Measurements from ENCODE around the gene SHB. TPM values are rescaled to one million over a fixed set of nuclear protein-coding genes. Genes with fewer than 3 reads are reported as not detected.

Gene SHB, protein sequence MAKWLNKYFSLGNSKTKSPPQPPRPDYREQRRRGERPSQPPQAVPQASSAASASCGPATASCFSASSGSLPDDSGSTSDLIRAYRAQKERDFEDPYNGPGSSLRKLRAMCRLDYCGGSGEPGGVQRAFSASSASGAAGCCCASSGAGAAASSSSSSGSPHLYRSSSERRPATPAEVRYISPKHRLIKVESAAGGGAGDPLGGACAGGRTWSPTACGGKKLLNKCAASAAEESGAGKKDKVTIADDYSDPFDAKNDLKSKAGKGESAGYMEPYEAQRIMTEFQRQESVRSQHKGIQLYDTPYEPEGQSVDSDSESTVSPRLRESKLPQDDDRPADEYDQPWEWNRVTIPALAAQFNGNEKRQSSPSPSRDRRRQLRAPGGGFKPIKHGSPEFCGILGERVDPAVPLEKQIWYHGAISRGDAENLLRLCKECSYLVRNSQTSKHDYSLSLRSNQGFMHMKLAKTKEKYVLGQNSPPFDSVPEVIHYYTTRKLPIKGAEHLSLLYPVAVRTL
- total RNA-seq (ENCODE audit: low replicate concordance) = 4.8 and 28.8 TPM in 2 replicates

DNA sequence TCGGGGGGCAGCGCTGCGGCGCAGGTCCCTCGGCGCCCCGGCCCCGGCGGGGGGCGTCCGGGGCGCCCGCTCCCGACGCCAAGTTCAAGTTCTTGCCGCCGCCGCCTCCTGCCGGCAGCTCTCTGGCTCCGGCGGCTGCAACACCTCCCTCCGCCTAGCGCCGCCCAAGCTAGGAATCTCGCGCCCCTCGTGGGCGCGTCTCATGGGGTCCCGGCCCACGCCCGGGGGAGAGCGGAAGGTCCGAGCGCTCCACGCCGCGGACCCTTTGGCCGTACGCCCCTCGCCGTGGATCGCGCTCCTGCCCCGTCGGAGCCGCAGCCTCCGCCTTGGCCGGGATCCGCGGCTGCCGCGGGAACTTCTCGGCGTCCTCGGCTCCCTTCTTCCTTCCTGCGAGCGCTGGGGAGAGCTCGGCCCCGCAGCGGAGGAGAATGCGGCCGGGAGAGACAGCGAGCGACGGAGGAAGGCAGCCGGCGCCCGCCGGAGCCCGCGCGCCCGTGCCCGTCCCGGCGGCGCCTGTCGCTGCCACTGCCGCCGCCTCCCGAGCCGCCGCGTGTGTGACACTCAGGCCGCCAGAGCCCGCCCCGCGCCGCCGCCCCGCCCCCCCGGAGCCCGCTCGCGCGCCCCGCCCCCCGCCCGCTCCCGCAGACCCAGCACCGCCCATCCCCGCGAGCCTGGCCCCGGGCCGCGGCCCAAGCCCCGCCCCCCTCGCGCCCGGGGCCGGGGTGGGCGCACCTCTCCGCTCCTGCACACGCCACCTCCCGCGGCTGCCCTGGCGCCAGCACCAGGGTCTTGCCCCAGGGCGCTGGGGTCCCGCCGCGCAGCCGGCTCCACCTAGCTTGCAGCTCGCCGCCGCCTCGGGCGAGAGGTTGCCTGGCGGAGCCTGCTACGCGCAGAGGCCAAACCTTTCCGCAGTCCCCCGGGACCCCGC, at the start of gene SHB:
Gene SHB, minus strand, starts transcription at position 527 of the 928 bp plus-strand sequence. CDS start 582 bp downstream, outside the sequence.

DNA sequence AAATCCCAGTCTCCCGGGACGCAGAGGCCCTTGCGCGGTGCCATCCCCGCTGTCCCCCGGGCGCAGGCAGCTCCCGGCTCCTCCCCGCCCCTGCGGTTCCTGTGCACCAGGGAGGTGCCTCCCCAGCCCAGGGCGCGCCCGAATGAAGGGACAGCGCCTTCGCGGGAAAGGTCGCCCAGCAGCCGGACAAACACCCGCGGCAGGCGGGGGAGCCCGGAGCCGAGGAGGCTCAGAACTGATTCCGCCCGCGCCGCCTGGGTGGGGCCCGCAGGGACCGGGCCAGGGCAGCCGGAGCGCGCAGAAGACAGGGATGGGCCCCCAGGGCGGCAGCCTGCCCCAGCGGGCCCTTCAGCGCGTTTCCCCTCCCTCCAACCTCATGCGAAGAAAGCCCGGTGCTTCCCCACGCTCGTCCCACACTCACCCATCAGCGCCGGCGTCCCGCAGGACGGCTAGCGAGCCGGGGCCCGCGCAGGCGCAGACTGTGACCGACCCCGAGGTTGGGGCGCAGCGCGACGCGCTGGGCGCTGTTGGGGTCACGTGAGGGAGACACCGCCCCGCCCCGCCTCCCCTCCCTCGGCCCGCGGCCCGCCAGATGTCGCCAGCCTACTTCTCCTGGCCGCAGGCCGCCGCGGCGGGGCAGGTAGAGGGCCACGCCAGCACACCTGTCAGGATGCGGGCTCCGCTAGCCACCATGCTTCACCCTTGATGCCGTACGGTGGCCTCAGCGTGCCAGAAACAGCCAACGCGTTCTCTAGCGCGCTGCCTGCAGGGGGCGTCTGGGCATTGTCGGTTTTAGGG, 165.2 kb downstream of the SHB start, which contains the start of gene SLC25A51:
Gene SLC25A51, minus strand, starts transcription at position 481 of the 798 bp plus-strand sequence. CDS start 15,577 bp downstream, outside the sequence.

Other genes with a start within 250 kb of the SHB start
- gene SLC25A51, start 165.1 kb downstream of the SHB start, total RNA-seq (ENCODE audit: low replicate concordance) = 51.8 and 59.3 TPM in 2 replicates